CD4-positive, alpha-beta T cell (primary cell): ENCODE data around the gene FBXO41. TPM values are rescaled to one million over a fixed set of nuclear protein-coding genes. Genes with fewer than 3 reads are reported as not detected.
A peak's percentile ranks its signal among the peaks of the same experiment; 100 is the strongest.

Source experiments
- ATAC-seq: fragments of 200-7000 bp; cut with Tn5 transposase; one replicate; pipeline ENCODE4 v1.10.0; 2022; ENCODE audit warnings: mild to moderate bottlenecking; ENCODE audit not compliant: poor library complexity
- CTCF ChIA-PET: fragments of 350-600 bp; sonication (Branson Sonifier 250); formaldehyde crosslinking; loops from one replicate; lab custom pipeline; 2021; ENCODE audit warnings: antibody characterized with exemption, inconsistent platforms; lab: Charles Lee
- POLR2A ChIA-PET: fragments of 350-600 bp; sonication (Branson Sonifier 250); formaldehyde crosslinking; loops from one replicate; lab custom pipeline; 2021; ENCODE audit warnings: antibody characterized with exemption, inconsistent platforms; lab: Charles Lee
- DNase-seq, 14 experiments: peaks; one replicate each; pipeline ENCODE4 v3.0.0-alpha.2; 2013 to 2020; ENCODE audit warnings: mixed read lengths in 2 of 14
- H3K27ac ChIP-seq, 2 donors: one replicate each; pipeline versions ENCODE4 v1.5.1 to v1.7.0; 2013; ENCODE audit warnings: low read length in 2 of 2, low read depth in 1 of 2, mild to moderate bottlenecking in 1 of 2
- H3K27me3 ChIP-seq, 2 experiments: 1 replicate in 1 of 2; 2 replicates in 1 of 2; pipeline versions ENCODE4 v1.6.1 to v1.7.0; 2013; ENCODE audit warnings: low read length in 2 of 2, control low read depth in 1 of 2, mild to moderate bottlenecking in 1 of 2, moderate library complexity in 1 of 2; ENCODE audit not compliant: insufficient read depth in 2 of 2, control insufficient read depth in 1 of 2
- H3K36me3 ChIP-seq: one replicate; pipeline ENCODE4 v1.6.1; 2013; ENCODE audit warnings: low read length, control low read depth; ENCODE audit not compliant: insufficient read depth
- H3K4me1 ChIP-seq: one replicate; pipeline ENCODE4 v1.6.1; 2013; ENCODE audit warnings: low read length, control low read depth; ENCODE audit not compliant: insufficient read depth
- H3K4me3 ChIP-seq: one replicate; pipeline ENCODE4 v1.5.1; 2013; ENCODE audit warnings: mild to moderate bottlenecking, low read length, moderate library complexity
- H3K9me3 ChIP-seq, 2 experiments: 1 replicate in 1 of 2; 2 replicates in 1 of 2; pipeline versions ENCODE4 v1.6.1 to v1.7.0; 2013; ENCODE audit warnings: low read length in 2 of 2, mild to moderate bottlenecking in 2 of 2, control low read depth in 1 of 2, moderate library complexity in 1 of 2; ENCODE audit not compliant: control insufficient read depth in 1 of 2, insufficient read depth in 1 of 2
- H3K27ac Mint-ChIP-seq: one replicate; pipeline ENCODE4 v1.8.0; 2020; ENCODE audit warnings: mixed read lengths
- H3K27me3 Mint-ChIP-seq: one replicate; pipeline ENCODE4 v1.8.0; 2021; ENCODE audit warnings: mixed read lengths
- H3K36me3 Mint-ChIP-seq: one replicate; pipeline ENCODE4 v1.8.0; 2021; ENCODE audit warnings: low read depth, mixed read lengths
- H3K4me1 Mint-ChIP-seq: one replicate; pipeline ENCODE4 v1.8.0; 2021; ENCODE audit warnings: low read depth, mixed read lengths
- H3K4me3 Mint-ChIP-seq: one replicate; pipeline ENCODE4 v1.8.0; 2020; ENCODE audit warnings: mild to moderate bottlenecking, mixed read lengths
- H3K9me3 Mint-ChIP-seq: one replicate; pipeline ENCODE4 v1.8.0; 2020; ENCODE audit warnings: mixed read lengths
- intact Hi-C, 2 experiments: fragments of 100-400 bp; cut with DNase I in 1 of 2; cut with micrococcal nuclease in 1 of 2; formaldehyde crosslinking; loops; one replicate each; pipeline versions ENCODE4 v1.15.1 to v1.9.0; 2023 to 2025; cut with DNase I, micrococcal nuclease
- total RNA-seq, 174 experiments: library from RNA in 2 of 174; stranded (reverse) in 2 of 174; gene quantifications; one replicate each; pipeline ENCODE4 v1.2.3 and lab custom pipeline; 2021 to 2026
- TF ChIP-seq, protein P1 (sequence below): fragments of 200-600 bp; IDR thresholded peaks from one replicate; pipeline ENCODE4 v1.8.0; 2022; ENCODE audit warnings: antibody characterized with exemption, mild to moderate bottlenecking

The FBXO41 gene
- total RNA-seq, 2 experiments from 2014 or later: 14.0 to 16.0 TPM

DNA sequence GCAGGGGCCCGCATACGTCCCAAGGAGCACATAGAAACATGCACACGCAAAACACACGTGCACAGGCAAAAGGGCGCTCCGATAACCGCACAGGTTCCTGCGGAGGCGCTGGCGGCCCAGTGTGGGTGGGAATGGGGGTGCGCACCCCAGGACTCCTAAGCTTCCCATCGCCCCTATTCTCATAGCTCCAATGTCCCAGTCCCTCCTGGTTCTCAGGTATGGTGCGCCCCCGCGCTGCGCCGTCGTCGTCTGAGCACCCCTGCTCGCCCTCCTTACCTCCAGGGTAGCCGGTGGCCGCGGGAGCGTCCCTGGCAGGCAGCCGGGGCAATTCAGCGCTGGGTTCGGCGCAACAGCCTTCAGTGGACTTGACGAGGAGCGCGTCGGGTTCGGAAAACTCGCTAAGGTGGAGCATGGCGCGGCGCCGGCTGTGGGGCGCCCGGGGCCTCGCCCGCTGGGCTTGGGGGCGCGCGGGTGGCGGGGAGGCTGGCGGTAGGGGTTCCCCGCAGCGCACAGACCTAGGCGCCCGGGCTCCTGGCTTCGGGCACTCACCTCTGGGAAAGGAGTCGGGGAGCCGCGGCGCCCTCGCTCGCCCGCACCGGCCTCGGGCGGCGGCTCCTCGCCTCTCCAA lies 8.7 kb upstream of the FBXO41 start:
- Histone ChIP-seq H3K27ac (no peak overlapping the region), H3K36me3 (no peaks in the 10 kb centered on the region), H3K4me1 (peaks cover 30% of the 10 kb centered on the region), H3K9me3 (peaks cover 4 to 21% of the 10 kb centered on the region in 2 experiments), H3K27me3 (peaks cover 61 to 75% of the 10 kb centered on the region in 2 experiments), H3K4me3 (peak overlapping the region; percentile 48)
- Mint-ChIP-seq H3K9me3 (no peaks in the 10 kb centered on the region), H3K4me3 (peak overlapping the region; percentile 82), H3K4me1 (peaks cover 21% of the 10 kb centered on the region), H3K27ac (no peak overlapping the region), H3K36me3 (no peaks in the 10 kb centered on the region), H3K27me3 (peaks cover 91% of the 10 kb centered on the region)
- DNase-seq: no peak
- no peak for ATAC-seq
- POLR2A ChIA-PET: interaction anchor here (1.0 to 4.9 kb wide), 5 partner anchors 9 to 93 kb away, joined by 3 to 46 read pairs (median 4); partner anchors contain the start of genes ALMS1, CCT7, FBXO41 and PRADC1
- CTCF ChIA-PET: interaction anchor here (1.6 kb wide), 1 partner anchor 115 kb away, joined by 5 read pairs; no protein-coding TSS in a partner anchor
- intact Hi-C loops: loop anchor here (2.0 to 5.0 kb wide), 4 partner anchors 61 to 94 kb away; partner anchors contain the start of genes ALMS1 (in 1 of the 2), CCT7 (in 1 of the 2), PRADC1 (in 1 of the 2) and SMYD5 (in 1 of the 2)
- TF ChIP-seq, protein P1, sequence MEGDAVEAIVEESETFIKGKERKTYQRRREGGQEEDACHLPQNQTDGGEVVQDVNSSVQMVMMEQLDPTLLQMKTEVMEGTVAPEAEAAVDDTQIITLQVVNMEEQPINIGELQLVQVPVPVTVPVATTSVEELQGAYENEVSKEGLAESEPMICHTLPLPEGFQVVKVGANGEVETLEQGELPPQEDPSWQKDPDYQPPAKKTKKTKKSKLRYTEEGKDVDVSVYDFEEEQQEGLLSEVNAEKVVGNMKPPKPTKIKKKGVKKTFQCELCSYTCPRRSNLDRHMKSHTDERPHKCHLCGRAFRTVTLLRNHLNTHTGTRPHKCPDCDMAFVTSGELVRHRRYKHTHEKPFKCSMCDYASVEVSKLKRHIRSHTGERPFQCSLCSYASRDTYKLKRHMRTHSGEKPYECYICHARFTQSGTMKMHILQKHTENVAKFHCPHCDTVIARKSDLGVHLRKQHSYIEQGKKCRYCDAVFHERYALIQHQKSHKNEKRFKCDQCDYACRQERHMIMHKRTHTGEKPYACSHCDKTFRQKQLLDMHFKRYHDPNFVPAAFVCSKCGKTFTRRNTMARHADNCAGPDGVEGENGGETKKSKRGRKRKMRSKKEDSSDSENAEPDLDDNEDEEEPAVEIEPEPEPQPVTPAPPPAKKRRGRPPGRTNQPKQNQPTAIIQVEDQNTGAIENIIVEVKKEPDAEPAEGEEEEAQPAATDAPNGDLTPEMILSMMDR: no peak

GRCh38 chr2:73292316-73292905 lies 8.1 kb upstream of the FBXO41 start:
- ChIA-PET CTCF (interaction anchor here (1.6 kb wide), 1 partner anchor 115 kb away, joined by 5 read pairs; no protein-coding TSS in a partner anchor), POLR2A (interaction anchor here (1.2 to 4.9 kb wide), 2 partner anchors 8 to 58 kb away, joined by 3 to 46 read pairs; partner anchors contain the start of genes CCT7, FBXO41 and PRADC1)
- H3K36me3 ChIP-seq: no peaks in the 10 kb centered on the region
- H3K27me3 Mint-ChIP-seq: peaks cover 85% of the 10 kb centered on the region
- H3K9me3 Mint-ChIP-seq: no peaks in the 10 kb centered on the region
- ATAC-seq (no peak), DNase-seq (peak in 3 of 14 experiments; percentile 6 to 24 (median 8))
- peaks cover 4 to 21% of the 10 kb centered on the region in 2 experiments for H3K9me3 ChIP-seq
- intact Hi-C loops: loop anchor here (2.0 to 5.0 kb wide), 4 partner anchors 60 to 95 kb away; partner anchors contain the start of genes ALMS1 (in 1 of the 2), CCT7 (in 1 of the 2), PRADC1 (in 1 of the 2) and SMYD5 (in 1 of the 2)
- H3K27me3 ChIP-seq: peaks cover 57 to 69% of the 10 kb centered on the region in 2 experiments
- H3K4me1 Mint-ChIP-seq: peaks cover 21% of the 10 kb centered on the region
- TF ChIP-seq, protein P1: no peak
- H3K27ac Mint-ChIP-seq: no peak overlapping the region
- H3K4me3 ChIP-seq: peak overlapping the region; percentile 48
- no peak overlapping the region for H3K27ac ChIP-seq
- H3K4me3 Mint-ChIP-seq: peak overlapping the region; percentile 67
- no peaks in the 10 kb centered on the region for H3K36me3 Mint-ChIP-seq
- peaks cover 30% of the 10 kb centered on the region for H3K4me1 ChIP-seq
